Caki2 (cell line): ENCODE results near the gene WDFY2. TPM values are rescaled to one million over a fixed set of nuclear protein-coding genes. Genes with fewer than 3 reads are reported as not detected.
"Not testable (repeated sequence)": the region's sequence is repeated elsewhere in the genome, so short reads cannot be mapped to it uniquely, and the experiment has no call there.

Experiments used
- DNase-seq: peaks from one replicate; pipeline ENCODE4 v3.0.0-alpha.2; 2015; ENCODE audit warnings: low read depth
- in situ Hi-C: cut with HindIII; loops from 2 replicates; pipeline ENCODE4 v1.10.0; 2016; ENCODE audit warnings: low sequenced_read_pairs, low pct_unique_long_range_greater_than_20kb, mixed read lengths
- total RNA-seq: library from RNA; depleted of rRNA; stranded (reverse); fragments of >200 nt; shearing (Covaris generic); gene quantifications from 2 replicates; pipeline ENCODE4 v1.2.3, GENCODE V29; 2014; ENCODE audit warnings: low replicate concordance

The WDFY2 gene
- total RNA-seq, 1 experiment from 2014 or later = 1.2 TPM

DNA sequence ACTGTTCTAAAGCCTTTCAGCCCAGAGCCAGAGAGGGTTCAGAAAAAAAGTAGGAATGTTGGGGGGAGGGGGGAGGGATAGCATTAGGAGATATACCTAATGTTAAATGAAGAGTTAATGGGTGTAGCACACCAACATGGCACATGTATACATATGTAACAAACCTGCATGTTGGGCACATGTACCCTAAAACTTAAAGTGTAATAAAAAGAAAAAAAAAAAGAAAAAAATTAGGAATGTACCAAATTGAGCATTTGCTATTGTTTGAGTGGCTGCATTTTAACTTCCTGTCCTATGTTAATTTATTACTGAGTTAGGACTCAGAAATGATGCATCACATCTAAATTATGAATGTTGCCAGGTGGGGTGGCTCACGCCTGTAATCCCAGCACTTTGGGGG, 7.7 kb downstream of the WDFY2 start:
- in situ Hi-C loops = not testable (repeated sequence)

DNA sequence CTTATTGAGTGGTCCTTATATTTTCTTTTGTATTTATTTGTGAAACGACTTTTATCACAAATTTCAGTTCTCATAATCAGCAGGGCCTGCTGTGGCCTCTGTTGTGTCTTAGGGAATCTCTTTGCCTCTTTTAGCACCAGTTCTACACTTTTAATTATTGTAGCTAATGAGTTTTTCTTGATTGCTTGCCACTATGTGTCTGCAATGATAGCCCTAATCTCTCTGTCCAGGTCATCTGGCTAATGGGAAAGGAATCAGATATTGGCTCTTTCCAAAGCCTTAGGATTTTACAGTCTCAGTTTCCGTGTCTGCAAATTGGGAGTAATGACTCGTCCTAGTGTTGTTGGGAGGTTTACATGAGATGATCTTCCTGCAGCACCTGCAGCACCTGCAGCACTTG, 10.2 kb downstream of the WDFY2 start:
- in situ Hi-C loops = no loop called here
- no peak for DNase-seq

More for the DNA sequence above, 7.7 kb downstream of the WDFY2 start:
- DNase-seq = not testable (repeated sequence)

DNA sequence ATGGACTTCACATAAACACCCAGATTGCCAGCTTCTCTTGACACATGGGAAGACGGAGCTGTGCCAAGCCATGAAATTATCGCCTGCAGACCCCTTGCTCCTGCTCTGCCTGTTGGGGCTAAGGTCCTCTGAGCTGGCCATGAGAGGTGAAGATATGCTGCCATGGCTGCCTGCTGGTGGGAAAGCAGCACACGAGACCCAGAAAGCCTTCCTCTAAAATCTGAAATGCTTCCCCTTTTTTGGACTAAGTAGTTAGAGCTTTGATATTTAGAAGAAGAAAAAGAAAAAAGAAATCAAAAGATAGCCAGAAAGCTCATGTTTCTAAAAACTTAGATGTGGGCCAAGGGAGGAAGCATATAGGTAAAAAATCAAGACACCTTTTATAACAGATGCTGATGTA, 11.2 kb downstream of the WDFY2 start:
- in situ Hi-C loops = no loop called here

DNA sequence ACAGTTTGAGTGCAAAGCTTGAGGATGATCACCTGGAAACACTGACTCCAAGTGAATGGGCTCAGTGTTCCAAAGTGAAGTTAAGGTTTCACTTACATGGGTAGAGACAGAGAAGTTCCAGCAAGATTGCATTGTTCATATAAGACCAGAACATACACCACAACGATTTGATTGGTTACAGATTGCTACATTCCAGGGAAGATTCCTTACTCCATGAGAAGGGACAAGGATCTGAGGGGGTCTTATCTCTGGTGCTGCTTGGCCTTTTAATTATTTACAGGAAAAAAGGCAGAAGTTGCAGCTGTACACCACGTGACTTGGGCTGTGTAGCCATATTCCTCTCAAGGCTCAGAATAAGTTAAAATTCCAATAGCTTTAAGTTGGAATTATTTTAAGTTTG, 12.3 kb downstream of the WDFY2 start:
- in situ Hi-C loops = no loop called here

More for the DNA sequence above, 11.2 kb downstream of the WDFY2 start:
- DNase-seq = no peak

DNA sequence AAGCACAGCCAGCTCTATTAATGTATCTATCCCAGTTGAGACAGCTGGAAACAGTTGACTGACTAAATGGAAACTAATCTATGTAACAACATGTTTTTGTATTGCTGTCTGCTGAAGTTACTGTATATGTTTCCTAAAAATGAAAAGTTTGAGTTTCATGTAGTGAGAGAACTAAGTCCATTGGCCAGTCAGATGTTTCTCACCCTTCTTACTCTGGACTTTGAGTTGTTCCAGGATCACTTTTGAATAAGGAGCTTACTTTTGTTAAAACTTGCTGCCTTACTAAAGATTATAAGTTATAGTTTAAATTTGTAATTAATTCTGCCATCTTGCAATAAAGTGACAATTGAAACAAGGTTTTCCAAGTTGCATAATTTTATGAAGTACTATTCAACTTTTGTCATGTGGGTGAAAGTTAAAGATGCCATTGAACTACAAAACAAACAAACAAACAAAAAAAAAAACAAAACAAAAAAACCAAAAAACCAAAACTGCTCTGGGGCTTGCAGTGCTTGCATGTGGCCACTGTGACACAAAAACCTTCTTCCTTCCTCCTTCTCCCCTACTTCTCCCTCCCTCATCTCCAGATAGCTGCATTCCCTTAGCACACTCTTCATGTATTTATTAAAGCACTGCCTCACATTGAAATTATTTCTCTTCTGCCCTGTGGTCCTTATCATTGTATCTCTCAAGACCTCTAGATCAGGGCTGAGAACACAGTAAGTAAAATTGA, 15.3 kb downstream of the WDFY2 start:
- in situ Hi-C loops = no loop called here
- no peak for DNase-seq

More for the DNA sequence above, 12.3 kb downstream of the WDFY2 start:
- DNase-seq = no peak

DNA sequence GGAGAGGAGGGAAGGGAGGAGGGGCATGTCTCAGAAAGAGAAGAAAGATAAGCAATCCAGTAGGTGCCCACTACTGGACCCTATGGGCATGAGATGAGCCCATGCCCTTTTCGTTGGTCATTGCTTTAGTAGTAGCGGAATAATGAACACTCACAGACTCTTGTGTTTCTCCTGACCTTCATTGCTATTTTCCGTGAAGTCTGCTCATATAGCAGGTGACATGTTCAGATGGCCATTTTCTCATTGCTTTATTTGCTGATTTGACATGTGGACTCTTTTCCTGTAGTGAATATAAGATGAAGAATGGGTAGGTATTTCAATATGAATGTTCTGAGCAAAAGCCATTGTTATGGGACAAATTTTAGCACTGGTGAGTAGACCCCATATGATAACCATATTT, 16.4 kb downstream of the WDFY2 start:
- no peak for DNase-seq
- in situ Hi-C loops = no loop called here

DNA sequence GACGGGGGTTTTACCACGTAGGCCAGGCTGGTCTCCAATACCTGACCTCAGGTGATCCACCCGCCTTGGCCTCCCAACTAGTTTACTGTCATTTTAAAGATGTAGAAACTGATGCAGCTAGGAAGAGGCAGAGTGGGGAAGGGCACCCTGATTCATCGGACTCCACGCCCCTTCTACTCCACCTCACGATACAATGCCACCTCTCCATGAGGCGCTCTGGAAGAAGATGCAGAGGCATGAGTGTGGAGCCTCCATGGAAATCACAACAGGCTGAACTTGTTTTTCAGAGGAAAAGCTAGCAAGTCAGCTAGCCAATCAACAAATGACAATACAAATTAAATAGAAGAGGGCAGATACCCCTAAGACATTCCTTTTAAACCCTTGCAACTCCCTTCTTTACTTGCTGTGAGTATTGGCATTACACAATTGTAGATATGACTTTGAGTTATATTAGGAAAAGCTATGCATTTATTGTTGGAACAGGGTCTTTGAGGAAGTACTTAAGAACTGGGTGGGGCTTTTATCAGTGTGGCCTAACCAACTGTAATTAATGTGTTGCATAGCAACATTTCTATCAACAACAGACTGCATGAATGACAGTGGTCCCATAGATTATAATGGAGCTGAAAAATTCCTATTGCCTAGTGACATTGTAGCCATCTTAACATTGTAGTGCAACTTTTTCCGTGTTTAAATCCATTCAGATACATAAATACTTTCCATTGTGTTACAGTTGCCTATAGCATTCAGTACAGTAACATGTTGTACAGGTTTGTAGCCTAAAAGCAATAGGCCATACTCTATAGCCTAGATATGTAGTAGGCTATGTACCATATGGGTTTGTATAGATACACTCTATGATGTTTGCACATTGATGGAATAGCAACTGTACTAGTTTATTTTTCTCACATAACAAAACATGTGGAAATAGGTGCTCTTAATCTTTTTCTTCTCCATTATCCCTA, 17.6 kb downstream of the WDFY2 start:
- in situ Hi-C loops = no loop called here
- DNase-seq = no peak

DNA sequence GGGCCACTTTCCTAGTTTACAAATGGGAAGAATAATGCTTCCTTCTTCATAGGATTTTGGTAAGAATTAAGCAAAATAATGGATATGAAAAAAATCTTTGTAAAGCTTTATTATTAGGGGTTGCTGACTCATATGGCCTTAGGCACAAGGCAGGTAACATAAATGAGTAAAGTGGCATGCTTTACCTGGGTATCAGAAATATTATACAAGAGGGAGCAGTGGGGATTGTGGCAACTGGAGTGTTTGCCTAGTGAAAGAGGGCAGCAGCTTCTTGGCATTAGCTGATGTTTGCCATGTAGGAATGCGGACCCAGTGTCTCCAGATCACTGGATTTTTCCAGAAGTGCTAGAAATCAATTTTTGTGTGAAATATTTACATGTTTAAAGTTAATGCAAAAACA, 19.5 kb downstream of the WDFY2 start:
- in situ Hi-C loops = no loop called here
- no peak for DNase-seq

DNA sequence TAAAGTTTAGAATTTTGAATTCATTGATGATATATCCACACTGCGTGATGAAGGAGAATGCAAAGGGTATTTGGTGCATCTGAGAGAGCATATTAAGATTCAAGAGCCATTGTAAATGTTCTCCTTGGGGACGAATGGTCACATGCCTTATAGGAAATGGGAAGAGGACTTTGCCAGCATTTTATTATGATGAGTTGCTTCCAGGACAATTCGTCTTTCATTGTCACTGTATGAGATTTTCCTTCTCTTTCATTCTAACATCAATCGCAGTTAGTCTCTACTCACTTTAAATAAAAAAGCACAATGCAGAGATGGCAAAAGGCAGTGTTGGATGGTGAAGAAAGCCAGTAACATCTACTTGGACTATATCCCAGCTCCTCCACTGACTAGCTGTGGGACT, 21.4 kb downstream of the WDFY2 start:
- in situ Hi-C loops = no loop called here
- DNase-seq = no peak

DNA sequence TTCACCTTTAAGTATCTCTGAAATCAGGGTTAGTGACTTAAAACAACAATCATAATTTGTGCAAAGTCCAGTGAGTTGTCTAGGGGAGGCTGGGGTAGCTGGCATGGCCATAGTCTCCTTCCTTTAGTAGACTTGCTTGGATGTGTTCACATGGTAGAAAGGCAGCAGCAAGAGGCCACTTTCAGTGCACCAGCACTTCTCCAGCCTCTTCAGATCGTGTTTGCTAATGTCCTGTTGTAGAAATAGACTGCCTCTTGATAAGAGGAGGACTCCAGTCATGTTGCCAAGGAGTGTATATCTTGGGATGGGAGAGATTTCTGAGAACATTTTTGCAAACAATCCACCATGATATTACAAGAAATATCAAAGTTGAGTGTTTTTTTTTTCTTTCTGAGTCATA, 22.9 kb downstream of the WDFY2 start:
- no peak for DNase-seq
- in situ Hi-C loops = no loop called here

DNA sequence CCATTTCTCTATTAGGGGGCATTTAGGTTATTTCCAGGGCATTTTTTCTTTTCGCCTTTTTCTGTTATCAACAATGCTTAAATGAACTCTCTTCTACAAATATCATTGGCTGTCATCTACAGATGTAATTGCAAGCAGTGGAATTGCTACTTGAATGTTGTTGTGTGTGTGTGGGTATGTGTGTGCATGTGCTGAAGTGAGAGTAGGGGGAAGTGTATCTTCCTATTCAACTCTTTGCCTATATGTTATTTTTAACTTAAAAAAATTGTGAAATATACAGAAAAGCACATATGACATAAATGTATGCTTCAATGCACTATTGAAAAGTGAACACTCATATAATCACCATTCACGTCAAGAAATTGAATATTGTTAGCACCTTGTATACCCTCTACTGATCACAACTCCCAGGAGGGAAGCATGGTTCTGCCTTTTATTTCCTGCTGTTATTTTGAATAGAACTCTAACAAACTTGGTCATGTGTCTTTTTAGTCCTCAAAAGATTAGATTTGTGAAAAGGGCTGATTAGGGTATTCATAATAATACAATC, 24.7 kb downstream of the WDFY2 start:
- in situ Hi-C loops = no loop called here
- DNase-seq = no peak

DNA sequence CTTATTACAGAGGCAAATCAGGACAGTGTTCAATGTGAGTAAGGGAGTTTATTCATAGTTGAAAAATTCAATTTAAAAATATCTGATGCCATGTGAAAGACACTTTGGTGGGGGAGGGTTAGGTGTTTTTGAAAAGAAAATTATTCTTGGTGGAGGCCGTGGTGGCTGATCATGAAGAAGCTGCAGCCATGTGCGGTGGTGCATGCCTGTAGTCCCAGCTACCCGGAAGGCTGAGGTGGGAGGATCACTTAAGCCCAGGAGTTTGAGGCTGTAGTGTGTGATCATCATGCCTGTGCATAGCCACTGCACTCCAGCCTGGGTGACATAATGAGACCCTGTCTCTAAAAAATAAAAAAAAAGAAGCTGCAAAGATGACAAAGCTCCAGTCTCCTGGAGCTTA, 28.6 kb downstream of the WDFY2 start:
- DNase-seq = no peak
- in situ Hi-C loops = no loop called here

DNA sequence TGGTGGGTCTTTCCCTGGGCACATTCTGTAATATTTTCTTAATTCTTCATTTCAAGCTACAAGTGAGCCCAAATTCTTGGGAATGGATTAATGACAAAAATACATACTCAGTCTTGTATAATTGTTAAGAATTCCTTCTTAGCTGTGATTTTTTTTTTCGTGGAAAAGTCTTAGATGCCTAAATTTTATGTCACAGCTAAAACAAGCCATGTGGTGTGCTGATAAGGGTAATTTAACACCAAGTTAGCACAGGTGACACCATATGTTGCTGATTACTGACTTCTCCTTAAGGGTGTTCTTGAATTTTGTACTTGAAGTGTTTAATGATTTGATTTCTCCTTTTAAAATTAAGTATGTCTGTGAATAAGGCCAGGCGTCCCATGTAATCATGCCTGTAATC, 29.3 kb downstream of the WDFY2 start:
- in situ Hi-C loops = no loop called here

DNA sequence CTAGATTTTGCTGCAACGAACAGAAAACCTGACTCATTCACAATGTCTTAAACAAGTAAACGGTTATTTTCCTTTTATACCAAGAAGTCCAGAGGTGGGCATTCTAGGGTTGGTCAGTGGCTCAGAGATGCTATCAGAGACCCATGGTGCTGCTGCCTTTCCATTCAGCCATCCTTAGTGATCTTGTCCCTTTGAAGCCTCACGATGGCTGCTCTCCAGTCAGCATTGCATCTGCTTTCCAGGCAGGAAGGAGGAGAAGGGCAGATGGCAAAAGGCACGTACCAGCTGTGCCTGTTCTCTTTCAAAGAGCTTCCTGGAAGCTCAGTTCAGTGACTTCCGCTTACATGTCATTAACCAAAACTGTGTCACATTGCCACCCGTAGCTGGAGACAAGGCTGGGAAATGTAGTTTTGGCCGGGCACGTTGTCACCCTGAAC, 30.1 kb downstream of the WDFY2 start:
- in situ Hi-C loops = no loop called here
- no peak for DNase-seq

More for the DNA sequence above, 29.3 kb downstream of the WDFY2 start:
- no peak for DNase-seq

DNA sequence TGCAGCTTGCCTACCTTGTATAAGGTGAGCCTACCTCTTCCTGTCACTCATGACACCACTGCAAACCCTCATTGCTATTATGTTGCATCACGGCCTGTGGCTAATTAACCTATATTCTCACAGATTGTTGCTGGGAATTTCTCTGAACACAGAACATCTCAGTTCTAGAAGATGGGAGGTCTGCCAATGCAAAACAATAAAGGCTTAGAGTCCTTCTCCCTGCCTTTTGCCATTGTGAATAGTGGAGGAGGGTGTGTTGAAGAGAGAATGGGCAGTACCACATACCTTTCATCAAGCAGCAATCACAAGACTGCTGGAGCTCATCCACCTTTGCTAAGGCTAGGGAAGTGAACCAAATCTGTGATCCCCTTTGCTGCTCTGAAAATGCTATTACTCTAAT, 34.4 kb downstream of the WDFY2 start:
- no peak for DNase-seq
- in situ Hi-C loops = no loop called here

DNA sequence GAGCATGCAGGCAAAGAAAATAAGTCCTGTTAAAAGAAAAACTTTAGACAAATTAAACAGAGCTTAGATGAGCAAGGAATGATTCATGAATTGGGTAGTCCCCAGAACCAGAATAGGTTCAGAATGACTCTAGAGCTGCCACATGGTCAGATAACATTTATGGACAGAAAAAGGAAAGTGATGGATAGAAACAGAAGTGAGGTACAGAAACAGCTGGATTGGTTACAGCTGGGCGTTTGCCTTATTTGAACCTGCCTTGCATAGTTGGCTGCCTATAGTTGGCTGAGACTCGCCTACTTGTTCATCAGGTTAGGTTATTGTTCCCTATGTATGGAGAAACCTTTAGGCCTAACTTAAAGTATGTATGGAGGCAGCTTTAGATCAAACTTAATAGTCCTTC, 35.4 kb downstream of the WDFY2 start:
- in situ Hi-C loops = no loop called here

DNA sequence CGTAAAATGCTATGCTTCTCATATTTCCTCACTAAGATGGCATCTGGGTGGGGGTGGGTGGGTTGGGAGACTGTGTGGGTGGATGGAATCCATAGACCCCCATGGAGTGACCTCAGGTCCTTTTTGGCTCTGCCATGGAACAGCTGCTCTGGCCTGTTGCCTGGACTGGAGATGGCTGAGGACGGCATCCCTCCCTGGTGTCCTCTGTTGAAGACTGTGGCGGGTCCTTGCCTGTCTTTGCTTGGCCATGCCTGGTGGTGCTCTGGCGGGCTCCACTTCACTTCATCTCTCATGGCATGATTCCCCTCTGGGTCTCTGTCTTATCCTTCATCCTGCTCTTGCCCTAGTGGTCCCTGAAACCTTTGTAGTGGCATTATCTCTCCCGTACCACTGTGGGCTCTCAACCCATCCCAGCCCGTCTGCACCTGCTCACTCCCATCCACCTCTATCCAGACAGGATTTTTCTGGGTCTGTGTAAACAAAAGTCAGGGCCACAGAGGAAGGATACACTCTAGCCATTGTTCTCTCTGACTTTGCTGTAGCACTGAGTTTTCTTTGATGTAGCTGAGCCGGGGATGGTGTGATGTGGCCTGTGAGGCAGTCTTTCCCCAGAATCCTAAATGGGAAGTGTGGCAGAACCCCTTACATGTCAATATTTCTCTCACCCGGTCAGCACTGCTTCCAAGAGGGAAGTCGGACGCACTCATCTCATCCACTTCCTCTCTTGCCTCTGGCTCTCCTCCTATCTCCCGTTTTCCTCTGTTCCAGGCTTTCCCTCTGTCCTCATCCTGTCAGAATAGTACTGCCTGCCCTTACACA, 36.1 kb downstream of the WDFY2 start:
- no peak for DNase-seq
- in situ Hi-C loops = no loop called here

More for the DNA sequence above, 35.4 kb downstream of the WDFY2 start:
- DNase-seq = no peak

DNA sequence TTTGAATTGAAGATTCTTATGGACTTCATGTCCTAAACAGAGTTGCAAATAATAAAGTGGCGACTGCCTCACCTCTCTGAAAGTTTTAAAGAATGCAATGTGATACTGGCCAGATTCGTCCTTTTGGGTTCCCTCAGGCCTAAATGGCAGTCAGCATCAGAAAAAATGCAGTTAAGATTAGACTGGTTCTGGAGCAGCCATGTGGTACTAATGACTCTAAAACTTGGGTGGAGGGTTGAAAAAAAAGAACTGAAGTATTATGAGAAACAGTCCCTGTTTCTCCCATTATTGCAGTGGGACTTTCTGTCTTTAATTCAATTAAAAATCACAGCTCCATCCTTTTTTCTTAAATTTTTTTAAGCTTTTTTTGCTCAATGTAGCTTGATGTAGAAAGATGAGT, 37.3 kb downstream of the WDFY2 start:
- in situ Hi-C loops = no loop called here
- no peak for DNase-seq
